GM19035 (cell line): ENCODE data around the gene APOBR.

Source experiments
- ATAC-seq: cut with Tn5 transposase; IDR thresholded peaks from one replicate; pipeline ENCODE4 v1.9.1; 2021; ENCODE audit not compliant: unreplicated experiment

Gene APOBR

DNA sequence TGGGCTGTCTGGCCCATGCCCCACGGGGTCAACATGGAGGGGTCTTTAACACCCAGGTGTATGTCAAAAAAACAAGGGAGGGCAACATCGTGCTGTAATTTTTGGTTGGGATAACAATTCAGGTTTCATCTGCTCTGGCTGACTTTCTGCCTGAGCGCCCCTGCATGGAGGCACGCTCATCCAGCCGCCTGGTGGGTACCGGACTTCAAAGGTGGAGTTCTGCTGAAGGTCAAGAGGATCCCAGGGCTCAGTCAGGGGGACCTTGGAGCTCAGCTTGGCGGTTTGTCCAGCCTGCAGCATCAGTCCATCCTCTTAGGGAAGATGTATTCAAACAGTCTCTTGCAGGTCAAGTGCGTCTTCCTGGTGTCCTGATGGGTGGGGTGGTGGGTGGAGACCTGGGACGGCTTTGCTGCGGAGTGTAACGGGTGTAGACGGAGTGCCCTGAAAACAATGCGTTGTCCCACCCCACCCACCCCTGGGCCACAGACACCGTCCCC is 53.9 kb downstream of the APOBR start:
- no peak for ATAC-seq
